ENCODE measurements around the gene SEC22B. TPM values are rescaled to one million over a fixed set of nuclear protein-coding genes. Genes with fewer than 3 reads are reported as not detected.
"Not testable (repeated sequence)": the region's sequence is repeated elsewhere in the genome, so short reads cannot be mapped to it uniquely, and the experiment has no call there.

SEC22B gene
- total RNA-seq, 4 donors from 2014 or later, result 20.7 to 24.9 (median 22.4) TPM

GRCh38 chr1:120178799-120179756 lies 2.8 kb upstream of the SEC22B start:
- Histone ChIP-seq H3K36me3 (no peaks in the 10 kb centered on the region), H3K27ac (replicated peaks in 1 of 4) (peak overlapping the region; percentile 77 to 83 (median 80)), H3K4me3 (peak overlapping the region in 3 of 4 donors; percentile 50 to 55 (median 51)), H3K4me1 (peaks cover 14 to 34% (median 18%) of the 10 kb centered on the region in 4 donors), H3K9me3 (no peaks in the 10 kb centered on the region), H3K27me3 (no peaks in the 10 kb centered on the region)
- no peak for DNase-seq (ENCODE audit: extremely low spot score)
- TF ChIP-seq POLR2AphosphoS5 (IDR thresholded peaks at IDR 0.05), result no peak
- WGBS, result 39% methylated on average over 6 of the region's 6 CpGs
- intact Hi-C loops (cut with DNase I), result no loop called here

- WGBS, result 93% methylated on average over 2 of the region's 2 CpGs
- Histone ChIP-seq H3K4me1 (peaks cover 14 to 37% (median 18%) of the 10 kb centered on the region in 4 donors), H3K27ac (replicated peaks in 1 of 4) (peak overlapping the region in 1 of 4 donors; percentile 6)
- H3K9me3 ChIP-seq; intact Hi-C loops (cut with DNase I); H3K4me3 ChIP-seq; H3K27me3 ChIP-seq; DNase-seq (ENCODE audit: extremely low spot score); H3K36me3 ChIP-seq: not testable (repeated sequence)
Measured at GRCh38 chr1:120178058-120178457, 1.7 kb upstream of the SEC22B start.

GRCh38 chr1:120175688-120176087 lies 632 bp downstream of the SEC22B start:
- peak overlapping the region; percentile 89 to 91 (median 90) for H3K27ac ChIP-seq (replicated peaks in 1 of 4)
- H3K9me3 ChIP-seq; DNase-seq (ENCODE audit: extremely low spot score); intact Hi-C loops (cut with DNase I); H3K27me3 ChIP-seq; H3K36me3 ChIP-seq: not testable (repeated sequence)
- peak overlapping the region; percentile 81 to 90 (median 86) for H3K4me3 ChIP-seq
- H3K4me1 ChIP-seq, result peaks cover 13 to 34% (median 17%) of the 10 kb centered on the region in 4 donors
- 3% methylated on average over 7 of the region's 7 CpGs for WGBS

- H3K4me3 ChIP-seq; H3K9me3 ChIP-seq; intact Hi-C loops (cut with DNase I); DNase-seq (ENCODE audit: extremely low spot score); H3K27ac ChIP-seq (replicated peaks in 1 of 4); H3K4me1 ChIP-seq; H3K27me3 ChIP-seq: not testable (repeated sequence)
- H3K36me3 ChIP-seq, result peaks cover 0 to 24% (median 9%) of the 10 kb centered on the region in 4 donors
- WGBS, result 100% methylated on average over 1 of the region's 1 CpG
Measured at GRCh38 chr1:120164761-120165160, 11.6 kb downstream of the SEC22B start.

- intact Hi-C loops (cut with DNase I); H3K27ac ChIP-seq (replicated peaks in 1 of 4); H3K4me3 ChIP-seq; DNase-seq (ENCODE audit: extremely low spot score); H3K9me3 ChIP-seq; H3K4me1 ChIP-seq; H3K27me3 ChIP-seq: not testable (repeated sequence)
- H3K36me3 ChIP-seq, result peaks cover 0 to 31% (median 11%) of the 10 kb centered on the region in 4 donors
- WGBS, result no CpG with 5 or more reads among the region's 2 CpGs
Measured at GRCh38 chr1:120162015-120162414, 14.3 kb downstream of the SEC22B start.

GRCh38 chr1:120158495-120158894 lies 17.8 kb downstream of the SEC22B start:
- H3K4me1 ChIP-seq; H3K27ac ChIP-seq (replicated peaks in 1 of 4); DNase-seq (ENCODE audit: extremely low spot score); H3K4me3 ChIP-seq; intact Hi-C loops (cut with DNase I); H3K27me3 ChIP-seq; H3K9me3 ChIP-seq: not testable (repeated sequence)
- WGBS, result no CpG with 5 or more reads among the region's 1 CpG
- peaks cover 0 to 23% (median 12%) of the 10 kb centered on the region in 4 donors for H3K36me3 ChIP-seq

GRCh38 chr1:120158086-120158485 lies 18.2 kb downstream of the SEC22B start:
- H3K27me3 ChIP-seq; H3K4me3 ChIP-seq; intact Hi-C loops (cut with DNase I); H3K4me1 ChIP-seq; H3K9me3 ChIP-seq; DNase-seq (ENCODE audit: extremely low spot score); H3K27ac ChIP-seq (replicated peaks in 1 of 4): not testable (repeated sequence)
- peak in 1 of 2 donors; percentile 19 for TF ChIP-seq POLR2AphosphoS5 (IDR thresholded peaks at IDR 0.05)
- H3K36me3 ChIP-seq, result peaks cover 0 to 23% (median 10%) of the 10 kb centered on the region in 4 donors
- no CpG with 5 or more reads among the region's 4 CpGs for WGBS

GRCh38 chr1:120150138-120150822 lies 26.0 kb downstream of the SEC22B start:
- 100% methylated on average over 1 of the region's 3 CpGs for WGBS
- H3K27me3 ChIP-seq; intact Hi-C loops (cut with DNase I); H3K4me3 ChIP-seq; H3K27ac ChIP-seq (replicated peaks in 1 of 4); H3K36me3 ChIP-seq; H3K9me3 ChIP-seq; DNase-seq (ENCODE audit: extremely low spot score); H3K4me1 ChIP-seq: not testable (repeated sequence)

- intact Hi-C loops (cut with DNase I), result loop anchor here (10.0 kb wide), 1 partner anchor 205 kb away; no protein-coding TSS in a partner anchor
Measured at GRCh38 chr1:120149420-120150059, 26.8 kb downstream of the SEC22B start.

More at GRCh38 chr1:120149420-120150059, 26.8 kb downstream of the SEC22B start:
- H3K4me3 ChIP-seq; DNase-seq (ENCODE audit: extremely low spot score); H3K27ac ChIP-seq (replicated peaks in 1 of 4); H3K36me3 ChIP-seq; H3K27me3 ChIP-seq; H3K4me1 ChIP-seq; H3K9me3 ChIP-seq: not testable (repeated sequence)
